GM10248 (cell line): ENCODE data around the gene DMXL1.
A peak's percentile ranks its signal among the peaks of the same experiment; 100 is the strongest.

ENCODE experiments used
- CTCF ChIA-PET: fragments of 300-600 bp; sonication (Branson Sonifier 250); formaldehyde crosslinking; extraction: SDS; loops from one replicate; lab custom pipeline; 2021; ENCODE audit warnings: antibody characterized with exemption; lab: Yijun Ruan, JAX
- POLR2A ChIA-PET: fragments of 350-650 bp; sonication (Branson Sonifier 250); formaldehyde crosslinking; extraction: SDS; loops from one replicate; lab custom pipeline; 2020; ENCODE audit warnings: antibody characterized with exemption; lab: Yijun Ruan, JAX
- DNase-seq: peaks from one replicate; pipeline ENCODE4 v3.0.0; 2012; ENCODE audit errors: extremely low spot score
- TF ChIP-seq, protein P1 (sequence below): IDR thresholded peaks from 2 replicates; pipeline ENCODE4 v1.5.1; 2012; ENCODE audit warnings: mild to moderate bottlenecking, low read depth; ENCODE audit errors: extremely low read depth, missing control alignments, control extremely low read depth

The DMXL1 gene

DNA sequence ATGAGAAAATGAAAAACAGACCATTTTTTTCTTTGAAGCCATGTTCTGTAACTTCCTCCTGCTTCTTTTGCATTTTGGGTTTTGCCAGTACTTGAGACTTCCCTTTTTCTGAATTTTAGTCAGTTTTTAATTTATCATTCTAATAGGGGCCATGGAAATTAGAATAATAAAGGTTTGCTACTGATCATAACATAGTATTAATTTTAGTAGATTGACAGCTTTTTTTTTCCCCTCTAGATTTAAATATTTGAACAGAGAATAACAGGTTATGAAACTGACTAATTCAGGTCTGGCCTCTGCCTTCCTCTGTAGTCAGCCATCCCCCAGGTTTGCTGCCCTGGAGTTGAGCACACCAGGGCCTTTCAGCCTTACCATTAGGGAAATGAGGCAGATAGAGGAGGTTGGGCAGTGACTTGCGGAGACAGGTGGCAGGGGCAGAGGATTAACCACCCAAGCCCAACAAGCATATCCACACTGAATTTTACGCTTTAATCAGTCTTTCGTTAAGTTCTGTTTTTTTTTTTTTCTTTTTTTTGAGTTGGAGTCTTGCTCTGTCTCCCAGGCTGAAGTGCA lies 204.8 kb downstream of the DMXL1 start:
- DNase-seq: peak; percentile 38
- CTCF ChIA-PET: interaction anchor here (1.3 to 6.7 kb wide), 5 partner anchors 13 to 288 kb away, joined by 3 to 35 read pairs (median 6); partner anchors contain the start of gene DTWD2
- TF ChIP-seq, protein P1, sequence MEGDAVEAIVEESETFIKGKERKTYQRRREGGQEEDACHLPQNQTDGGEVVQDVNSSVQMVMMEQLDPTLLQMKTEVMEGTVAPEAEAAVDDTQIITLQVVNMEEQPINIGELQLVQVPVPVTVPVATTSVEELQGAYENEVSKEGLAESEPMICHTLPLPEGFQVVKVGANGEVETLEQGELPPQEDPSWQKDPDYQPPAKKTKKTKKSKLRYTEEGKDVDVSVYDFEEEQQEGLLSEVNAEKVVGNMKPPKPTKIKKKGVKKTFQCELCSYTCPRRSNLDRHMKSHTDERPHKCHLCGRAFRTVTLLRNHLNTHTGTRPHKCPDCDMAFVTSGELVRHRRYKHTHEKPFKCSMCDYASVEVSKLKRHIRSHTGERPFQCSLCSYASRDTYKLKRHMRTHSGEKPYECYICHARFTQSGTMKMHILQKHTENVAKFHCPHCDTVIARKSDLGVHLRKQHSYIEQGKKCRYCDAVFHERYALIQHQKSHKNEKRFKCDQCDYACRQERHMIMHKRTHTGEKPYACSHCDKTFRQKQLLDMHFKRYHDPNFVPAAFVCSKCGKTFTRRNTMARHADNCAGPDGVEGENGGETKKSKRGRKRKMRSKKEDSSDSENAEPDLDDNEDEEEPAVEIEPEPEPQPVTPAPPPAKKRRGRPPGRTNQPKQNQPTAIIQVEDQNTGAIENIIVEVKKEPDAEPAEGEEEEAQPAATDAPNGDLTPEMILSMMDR: no peak
- POLR2A ChIA-PET: no interaction called here

DNA sequence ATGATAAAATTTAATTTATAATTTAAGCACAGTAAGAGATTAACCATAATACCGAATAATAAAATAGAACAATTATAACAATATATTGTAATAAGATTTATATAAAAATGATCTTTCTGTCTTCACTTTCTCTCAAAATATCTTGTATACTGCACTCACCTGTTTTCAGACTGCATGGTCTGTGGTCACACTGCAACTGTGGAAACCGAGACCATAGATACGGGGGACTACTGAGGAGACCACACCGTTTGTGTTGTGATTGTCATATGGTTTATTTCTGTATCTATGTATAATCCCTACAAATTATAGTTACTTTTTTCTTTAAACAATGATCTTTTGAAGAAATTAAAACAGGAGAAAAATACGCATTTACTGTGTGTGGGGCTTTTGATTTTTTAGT lies 206.1 kb downstream of the DMXL1 start:
- POLR2A ChIA-PET: no interaction called here
- DNase-seq: no peak
- CTCF ChIA-PET: interaction anchor here (1.3 to 1.8 kb wide), 2 partner anchors 59 to 135 kb away, joined by 3 to 6 read pairs; no protein-coding TSS in a partner anchor
- TF ChIP-seq, protein P1: no peak

DNA sequence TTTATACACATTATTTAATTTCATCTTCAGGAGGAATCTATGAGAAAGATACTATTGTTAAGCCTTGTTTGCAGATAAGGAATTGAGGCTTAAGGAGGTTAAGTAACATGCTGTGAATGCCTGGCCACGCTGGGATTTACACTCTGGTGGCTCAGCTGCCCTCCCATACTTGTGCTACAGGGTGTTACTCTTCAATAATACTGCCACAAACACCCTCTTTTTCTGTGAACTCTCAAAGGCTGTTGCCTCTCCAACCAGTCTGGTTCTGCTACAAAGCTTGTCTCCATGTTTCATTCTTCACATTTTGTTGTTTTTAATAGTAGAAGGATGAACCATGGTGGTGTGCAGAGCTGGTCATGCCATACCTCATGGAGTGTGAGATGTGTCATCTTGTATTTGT lies 208.2 kb downstream of the DMXL1 start:
- no peak for DNase-seq
- ChIA-PET CTCF (interaction anchor here (0.6 to 1.0 kb wide), 2 partner anchors 9 to 11 kb away, joined by 3 to 4 read pairs; no protein-coding TSS in a partner anchor), POLR2A (no interaction called here)
- TF ChIP-seq, protein P1: no peak

DNA sequence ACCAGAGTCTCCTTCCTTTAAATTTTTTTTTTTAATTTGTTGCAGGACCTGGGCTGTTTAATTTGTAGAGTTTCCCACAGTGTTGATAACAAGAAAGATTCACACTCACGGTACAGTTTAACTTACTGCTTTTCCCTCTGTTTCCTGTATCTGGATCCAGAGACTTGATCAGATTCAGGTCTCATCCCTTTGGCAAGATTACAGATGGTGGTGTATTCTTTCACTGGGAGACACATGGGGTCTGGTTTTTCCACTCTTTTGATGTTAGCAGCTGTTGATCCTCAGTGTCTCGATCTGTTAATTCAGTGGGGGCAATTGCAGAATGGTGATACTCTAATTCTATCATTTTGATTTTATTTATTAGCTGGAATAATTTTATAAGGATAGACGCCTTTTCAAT lies 209.5 kb downstream of the DMXL1 start:
- ChIA-PET POLR2A (no interaction called here), CTCF (interaction anchor here (0.8 to 1.5 kb wide), 2 partner anchors 10 to 22 kb away, joined by 3 to 6 read pairs; no protein-coding TSS in a partner anchor)
- DNase-seq: no peak
- TF ChIP-seq, protein P1: no peak

DNA sequence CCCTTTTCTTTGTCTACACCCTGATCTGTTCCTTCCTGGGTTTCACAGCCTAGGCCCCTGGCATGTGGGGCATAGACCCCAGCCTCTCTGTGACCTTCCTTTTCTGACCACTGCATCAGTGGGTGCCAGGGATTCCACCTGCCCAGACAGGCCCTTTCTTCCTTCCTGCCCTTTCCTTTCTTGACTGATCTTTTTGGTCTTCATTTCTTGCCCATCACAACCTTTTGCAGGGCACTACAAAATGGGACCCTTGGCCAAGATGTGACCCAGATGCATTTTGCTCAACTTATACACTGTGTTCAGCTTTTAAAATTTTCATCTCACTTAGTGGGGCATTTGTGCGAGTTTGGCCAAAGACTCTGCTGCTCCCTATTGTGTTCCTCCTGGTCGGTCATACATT lies 211.7 kb downstream of the DMXL1 start:
- CTCF ChIA-PET: interaction anchor here (1.0 to 2.4 kb wide), 3 partner anchors 8 to 127 kb away, joined by 3 to 7 read pairs (median 4); no protein-coding TSS in a partner anchor
- DNase-seq: no peak
- TF ChIP-seq, protein P1: no peak
- POLR2A ChIA-PET: no interaction called here

DNA sequence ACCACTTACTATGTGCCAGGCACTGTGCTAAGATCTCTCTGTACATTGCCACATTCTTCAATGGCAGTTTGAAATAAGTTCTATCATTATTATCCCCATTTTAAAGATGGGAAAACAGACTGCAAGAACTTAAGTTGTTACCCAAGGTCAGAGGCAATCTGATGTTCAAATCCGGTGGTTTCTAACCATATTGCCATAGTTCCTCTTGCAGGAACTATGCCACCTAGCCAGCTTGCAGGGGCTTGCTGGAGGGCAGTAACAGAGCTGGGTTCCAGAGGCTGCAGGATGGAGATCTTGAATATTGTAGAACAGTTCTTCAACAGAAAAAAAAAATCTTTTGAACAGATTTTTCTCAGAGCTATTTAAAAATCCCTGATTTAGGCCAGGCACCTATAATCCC lies 213.1 kb downstream of the DMXL1 start:
- CTCF ChIA-PET: interaction anchor here (0.8 to 2.4 kb wide), 5 partner anchors 12 to 33 kb away, joined by 3 to 9 read pairs (median 3); no protein-coding TSS in a partner anchor
- DNase-seq: no peak
- TF ChIP-seq, protein P1: no peak
- POLR2A ChIA-PET: no interaction called here
